DMS53 (cell line): ENCODE measurements around the gene EIPR1.
"Not testable (repeated sequence)": the region's sequence is repeated elsewhere in the genome, so short reads cannot be mapped to it uniquely, and the experiment has no call there.

ENCODE experiments used
- DNase-seq: peaks from one replicate; lab custom pipeline; 2025; lab: John Stamatoyannopoulos, UW

The EIPR1 gene

DNA sequence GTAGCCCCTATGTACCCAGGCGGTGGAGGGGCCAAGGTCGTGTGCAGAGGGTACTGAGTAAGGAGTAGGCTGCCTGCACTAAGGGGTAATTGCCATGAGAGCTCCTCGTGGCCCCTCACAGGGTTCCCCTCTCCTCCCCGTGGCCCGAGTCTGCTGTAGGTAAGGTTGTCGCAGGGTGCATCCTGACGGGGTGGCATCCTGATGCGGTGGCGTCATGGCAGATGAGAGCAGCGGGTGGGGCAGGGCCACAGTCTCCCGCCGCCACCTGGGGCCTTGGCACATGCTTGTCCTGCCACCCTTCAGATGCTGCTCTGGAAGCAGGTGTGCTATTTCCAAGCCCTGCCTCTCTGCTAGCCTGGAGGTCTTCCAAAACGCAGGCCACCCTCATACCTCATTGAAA lies 89.7 kb downstream of the EIPR1 start:
- no peak for DNase-seq

DNA sequence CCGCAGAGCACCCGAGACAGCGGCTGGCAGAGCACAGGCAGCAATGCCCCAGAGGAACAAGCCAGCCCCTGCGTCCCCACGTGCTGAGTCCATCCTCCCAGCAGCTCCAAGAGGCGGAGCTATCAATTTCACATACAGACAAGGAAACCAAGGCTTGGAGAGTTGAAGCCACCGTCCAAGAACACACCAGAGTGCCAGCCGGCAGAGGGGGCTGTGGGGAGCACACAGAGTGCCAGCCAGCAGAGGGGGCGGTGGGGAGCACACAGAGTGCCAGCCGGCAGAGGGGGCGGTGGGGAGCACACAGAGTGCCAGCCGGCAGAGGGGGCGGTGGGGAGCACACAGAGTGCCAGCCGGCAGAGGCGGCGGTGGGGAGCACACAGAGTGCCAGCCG lies 91.0 kb downstream of the EIPR1 start:
- not testable (repeated sequence) for DNase-seq

DNA sequence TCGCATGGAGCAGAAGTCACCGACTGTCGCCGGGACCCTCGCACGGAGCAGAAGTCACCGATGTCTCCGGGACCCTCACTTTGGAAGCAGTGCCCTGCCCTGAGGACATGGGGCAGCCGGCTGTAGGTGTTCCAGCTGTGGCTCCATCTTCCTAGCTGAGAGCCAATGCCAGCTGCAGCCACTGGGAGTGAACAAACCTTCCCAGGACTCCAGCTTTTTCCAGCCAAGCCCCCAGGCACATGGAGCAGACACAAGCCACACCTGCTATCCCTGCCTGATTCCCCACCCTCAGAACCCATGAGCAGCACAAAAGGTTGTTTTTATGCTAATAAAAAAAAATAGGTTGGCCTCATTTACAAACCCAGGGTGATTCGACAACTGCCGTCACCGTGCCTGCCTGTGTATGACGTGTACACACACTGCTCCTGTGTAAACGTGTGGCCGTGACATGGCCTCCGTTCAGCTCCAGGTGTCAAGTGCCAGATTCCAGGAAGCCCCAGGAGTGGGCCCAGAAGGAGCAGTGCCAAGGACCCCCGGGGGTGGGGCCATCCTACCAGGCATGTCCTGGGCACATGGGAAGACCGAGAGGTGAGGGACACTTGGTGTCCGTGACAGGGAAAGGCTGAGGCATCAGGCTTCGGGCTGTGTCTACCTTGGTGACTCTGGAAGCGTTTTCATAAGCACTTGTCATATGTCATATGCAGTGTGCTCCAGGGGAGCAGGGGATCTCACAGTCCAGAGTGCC lies 91.5 kb downstream of the EIPR1 start:
- no peak for DNase-seq

DNA sequence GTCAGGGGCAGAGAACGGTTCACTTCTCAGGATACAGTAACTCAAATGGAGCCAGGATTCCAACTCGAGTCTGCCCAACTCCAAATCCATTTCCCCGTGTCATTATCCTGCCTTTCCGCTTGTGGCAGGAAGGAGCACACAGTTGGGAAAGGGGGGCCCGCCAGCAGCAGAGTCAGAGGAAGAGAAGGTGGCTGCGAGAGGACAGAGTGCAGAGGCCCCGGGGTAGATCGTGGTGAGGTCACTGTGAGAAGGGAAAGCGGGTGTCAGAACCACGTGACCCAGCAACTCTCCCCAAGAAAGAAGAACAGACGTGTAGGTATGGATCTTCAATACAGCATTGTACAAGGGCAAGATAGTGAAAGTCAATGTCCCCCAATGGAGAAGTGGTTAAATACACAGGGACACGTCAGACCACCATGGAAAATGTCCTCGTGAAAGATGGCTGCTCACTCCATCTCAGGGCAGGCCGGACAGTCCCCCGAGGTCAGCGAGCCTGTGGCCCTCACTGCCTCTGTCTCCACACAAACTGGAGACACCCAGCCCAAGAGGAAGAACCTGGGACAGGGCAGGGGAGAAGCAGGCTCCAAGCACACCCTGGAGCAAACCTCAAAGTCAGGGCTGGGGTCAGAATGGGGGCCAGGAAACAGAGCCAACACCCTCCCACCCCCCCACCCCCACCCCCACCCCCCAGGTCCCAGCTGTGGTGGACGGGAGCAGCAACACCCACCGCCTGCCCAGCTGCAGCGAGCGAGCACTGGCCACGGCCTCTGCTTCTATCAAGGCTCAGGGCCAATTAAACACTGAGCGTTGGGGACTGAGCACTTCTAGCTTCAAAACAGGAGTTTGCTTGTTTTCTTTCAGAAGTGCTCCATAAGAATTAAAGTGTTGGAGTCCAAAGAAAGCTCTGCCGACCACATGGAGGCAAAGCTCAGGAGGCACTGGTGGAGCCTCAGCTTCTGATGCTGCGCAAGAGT lies 92.7 kb downstream of the EIPR1 start:
- DNase-seq, result no peak

DNA sequence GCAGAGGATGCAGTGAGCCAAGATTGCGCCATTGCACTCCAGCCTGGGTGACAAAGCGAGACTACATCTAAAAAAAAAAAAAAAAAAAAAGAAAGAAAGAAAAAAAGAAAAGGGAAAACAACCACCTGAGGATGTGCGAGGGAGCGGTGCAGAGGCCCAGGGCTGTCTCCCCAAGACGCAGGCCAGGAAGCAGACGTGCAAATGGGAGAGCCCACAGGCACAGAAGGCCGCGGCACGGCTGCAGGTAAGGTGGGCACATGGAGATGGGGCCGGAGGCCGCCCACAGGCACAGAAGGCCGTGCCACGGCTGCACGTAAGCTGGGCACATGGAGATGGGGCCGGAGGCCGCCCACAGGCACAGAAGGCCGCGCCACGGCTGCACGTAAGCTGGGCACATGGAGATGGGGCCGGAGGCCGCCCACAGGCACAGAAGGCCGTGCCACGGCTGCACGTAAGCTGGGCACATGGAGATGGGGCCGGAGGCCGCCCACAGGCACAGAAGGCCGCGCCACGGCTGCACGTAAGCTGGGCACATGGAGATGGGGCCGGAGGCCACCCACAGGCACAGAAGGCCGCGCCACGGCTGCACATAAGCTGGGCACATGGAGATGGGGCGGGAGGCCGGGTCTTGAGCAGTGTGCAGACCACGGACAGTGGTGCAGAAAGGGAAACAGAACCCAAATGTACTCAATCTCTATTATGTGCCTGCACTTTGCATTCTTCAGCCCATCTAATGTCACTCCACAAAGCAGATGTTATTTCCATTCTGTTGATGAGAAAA lies 93.6 kb downstream of the EIPR1 start:
- not testable (repeated sequence) for DNase-seq

DNA sequence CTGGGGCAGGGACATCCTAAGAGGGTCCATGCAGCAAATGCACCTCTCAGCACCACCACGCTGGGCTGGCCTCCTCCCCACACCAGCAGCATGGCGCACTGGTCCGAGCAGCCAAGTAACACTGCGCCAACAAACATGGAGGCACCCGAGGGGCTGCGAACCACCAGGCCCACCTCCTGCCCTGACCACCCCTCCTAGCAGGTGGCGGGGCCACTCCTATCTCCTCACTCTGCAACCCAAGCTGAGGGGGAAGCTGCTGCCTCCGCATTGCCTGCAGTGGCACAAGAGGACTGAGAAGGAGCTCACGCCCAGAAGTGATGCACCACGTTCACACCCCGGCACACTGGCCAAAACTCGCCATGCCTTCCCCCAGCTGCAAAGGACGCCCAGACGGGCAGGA lies 94.4 kb downstream of the EIPR1 start:
- no peak for DNase-seq

DNA sequence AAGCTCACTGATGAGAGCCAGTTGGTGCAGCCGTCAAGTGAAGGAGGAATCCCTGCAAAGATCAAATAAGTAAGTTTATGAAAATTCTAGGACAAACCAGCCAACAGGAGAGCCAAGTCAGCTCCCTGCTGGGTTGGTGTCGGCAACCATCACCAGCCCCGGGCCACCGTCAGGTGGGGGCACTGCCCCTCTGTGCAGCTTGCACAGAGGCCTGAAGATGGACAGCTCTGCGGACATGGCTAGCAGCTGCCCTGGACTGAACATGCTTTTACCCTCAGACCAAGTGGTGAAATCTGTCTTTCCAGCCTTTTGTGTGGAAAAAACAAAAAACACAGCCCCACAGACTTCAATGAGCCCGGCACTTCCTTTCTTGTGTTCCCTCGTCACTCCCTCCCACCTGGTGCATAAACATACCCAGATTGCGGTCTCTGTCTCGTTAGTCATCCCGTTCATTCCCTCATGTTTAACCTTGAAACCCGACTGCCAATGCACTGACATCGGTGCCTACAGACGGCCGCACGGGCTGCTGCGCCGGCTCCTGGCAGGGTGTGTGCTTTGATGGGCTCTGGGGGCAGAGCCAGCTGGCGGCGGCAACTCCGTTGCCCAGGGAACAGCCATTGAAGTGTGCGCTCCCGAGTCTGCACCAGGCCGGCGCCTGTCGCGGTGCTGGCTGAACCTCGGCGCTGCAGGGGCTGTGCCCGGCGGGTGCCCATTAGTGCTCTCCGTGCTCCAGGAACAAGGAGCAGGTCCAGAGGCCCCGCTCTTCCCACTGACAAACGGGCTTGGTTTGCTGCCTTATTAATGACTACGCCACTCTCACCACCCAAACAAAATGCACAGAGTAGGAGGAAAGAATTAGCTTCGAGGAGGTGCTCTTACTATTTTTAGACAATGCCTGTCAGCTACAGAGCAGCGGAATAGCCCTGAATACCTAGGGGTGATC lies 95.3 kb downstream of the EIPR1 start:
- no peak for DNase-seq

DNA sequence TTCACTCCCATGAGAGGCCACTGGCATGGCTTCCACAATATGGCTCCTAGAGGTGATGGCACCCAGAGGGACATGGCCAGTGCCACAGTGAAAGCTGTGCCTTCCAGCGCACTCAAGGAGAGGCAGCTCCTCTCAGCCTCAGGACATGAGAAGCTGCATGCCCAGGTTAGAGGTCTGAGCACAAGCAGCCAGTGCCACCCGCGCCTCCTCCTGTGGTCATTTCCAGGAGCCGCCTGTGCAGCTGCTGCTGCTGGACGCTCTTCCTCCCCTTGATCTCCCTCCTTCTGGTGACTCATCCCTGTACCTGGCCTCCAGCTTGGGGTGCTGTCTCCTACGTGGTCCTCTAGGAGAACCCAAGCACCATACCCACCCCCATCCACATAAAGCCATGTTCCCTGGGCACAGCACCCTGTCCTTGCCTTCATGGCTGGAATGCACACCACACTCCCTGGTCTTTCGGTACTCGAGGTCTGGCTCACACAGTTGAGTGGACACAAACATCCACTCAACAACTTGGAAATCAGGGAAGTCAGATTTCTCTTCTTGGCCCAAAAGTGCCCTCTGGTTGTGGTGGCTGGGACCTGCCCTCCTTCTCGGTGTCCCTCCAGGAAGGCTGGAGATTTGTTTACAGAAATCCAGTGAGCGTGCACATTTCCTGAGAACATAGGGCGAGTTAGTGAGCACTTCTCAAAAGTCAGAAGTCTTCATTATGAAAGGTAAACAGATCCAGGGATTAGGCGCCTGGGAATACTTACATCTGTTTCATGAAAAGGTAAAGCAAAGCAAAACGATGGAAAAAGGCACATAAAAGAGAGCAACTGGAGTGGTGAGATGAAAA lies 96.7 kb downstream of the EIPR1 start:
- DNase-seq, result no peak

DNA sequence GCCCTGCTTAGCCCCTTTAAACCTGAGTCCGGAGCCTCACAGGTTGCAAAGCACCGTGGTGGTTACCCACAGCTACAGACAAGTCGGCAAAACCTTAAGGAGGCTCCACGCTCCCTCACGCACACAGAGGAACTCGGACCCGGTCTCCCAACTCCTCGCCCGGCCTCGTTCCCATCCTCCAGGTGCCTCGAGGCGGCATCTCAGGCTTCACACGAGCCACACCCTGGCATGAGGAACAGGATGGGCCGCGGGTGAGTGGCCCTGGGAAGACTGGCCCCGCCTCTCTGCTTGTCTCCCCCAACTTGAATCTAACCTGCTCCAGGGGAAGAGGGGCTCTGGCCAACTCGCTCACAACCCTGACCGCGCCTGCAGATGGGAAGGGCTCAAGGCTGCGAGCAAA lies 97.4 kb downstream of the EIPR1 start:
- DNase-seq, result no peak

DNA sequence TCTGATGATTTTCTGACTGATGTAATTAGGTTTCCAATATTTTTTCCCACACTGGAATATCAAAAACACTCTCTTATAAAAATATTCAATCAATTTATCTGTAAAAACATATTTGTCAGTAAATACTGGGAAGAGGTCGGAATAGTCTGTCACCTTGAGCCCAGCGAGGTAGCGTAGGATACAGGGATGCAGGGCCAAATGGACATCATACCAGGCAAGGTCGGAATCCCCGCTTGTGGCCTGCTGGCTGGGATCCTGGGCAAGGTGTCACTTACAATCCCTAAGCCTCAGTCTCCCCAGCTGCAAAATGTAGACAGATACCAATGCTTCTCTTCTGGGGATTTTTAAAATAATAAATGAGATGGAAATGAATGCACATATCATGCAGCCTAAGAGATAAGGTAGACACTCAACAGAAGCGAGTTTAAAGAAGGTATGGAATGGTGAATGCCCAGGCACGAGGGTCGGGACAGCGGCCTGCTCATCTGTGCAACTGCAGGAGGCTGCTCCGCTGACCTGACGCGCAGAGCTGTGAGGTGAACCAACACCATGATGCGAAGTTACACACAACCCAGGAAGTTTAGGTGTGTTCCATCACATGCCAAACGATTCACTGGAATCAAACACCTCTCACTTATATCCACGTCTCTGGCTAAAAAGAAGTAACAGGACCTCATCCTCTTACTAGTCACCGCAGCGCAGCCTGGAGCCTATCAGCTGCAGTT lies 98.2 kb downstream of the EIPR1 start:
- DNase-seq, result no peak

DNA sequence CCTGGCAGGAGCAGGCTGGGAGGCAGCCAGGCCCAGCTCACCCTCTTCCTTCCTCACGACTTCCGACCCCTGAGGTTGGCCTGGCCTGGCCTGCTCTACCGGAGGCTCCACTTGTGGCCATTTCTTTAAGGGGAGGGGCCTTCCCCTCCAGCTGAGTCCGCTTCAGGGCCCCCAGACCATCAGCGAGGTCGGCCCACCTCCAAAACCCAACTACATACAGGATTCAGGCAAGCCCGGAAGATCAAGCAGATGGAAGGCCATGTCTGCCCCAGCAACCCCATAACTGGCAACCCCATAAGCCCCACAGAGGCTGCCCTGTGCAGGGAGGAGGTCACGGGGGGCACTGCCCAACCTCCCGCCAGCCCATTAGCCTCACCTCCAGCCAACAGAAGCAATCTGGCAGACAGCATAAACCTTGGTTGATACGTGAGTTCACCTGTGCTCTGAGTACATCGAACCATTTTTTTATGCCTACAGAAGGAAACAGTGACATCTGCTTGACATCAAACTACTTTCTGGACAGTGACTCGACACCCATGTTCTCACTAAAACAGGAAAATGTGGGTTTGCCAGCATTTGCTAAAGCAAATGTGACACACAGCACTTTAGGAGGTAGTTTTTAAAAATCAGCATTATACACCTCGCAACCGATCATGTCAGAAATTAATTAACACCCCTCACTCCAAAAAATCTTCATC lies 98.9 kb downstream of the EIPR1 start:
- no peak for DNase-seq

DNA sequence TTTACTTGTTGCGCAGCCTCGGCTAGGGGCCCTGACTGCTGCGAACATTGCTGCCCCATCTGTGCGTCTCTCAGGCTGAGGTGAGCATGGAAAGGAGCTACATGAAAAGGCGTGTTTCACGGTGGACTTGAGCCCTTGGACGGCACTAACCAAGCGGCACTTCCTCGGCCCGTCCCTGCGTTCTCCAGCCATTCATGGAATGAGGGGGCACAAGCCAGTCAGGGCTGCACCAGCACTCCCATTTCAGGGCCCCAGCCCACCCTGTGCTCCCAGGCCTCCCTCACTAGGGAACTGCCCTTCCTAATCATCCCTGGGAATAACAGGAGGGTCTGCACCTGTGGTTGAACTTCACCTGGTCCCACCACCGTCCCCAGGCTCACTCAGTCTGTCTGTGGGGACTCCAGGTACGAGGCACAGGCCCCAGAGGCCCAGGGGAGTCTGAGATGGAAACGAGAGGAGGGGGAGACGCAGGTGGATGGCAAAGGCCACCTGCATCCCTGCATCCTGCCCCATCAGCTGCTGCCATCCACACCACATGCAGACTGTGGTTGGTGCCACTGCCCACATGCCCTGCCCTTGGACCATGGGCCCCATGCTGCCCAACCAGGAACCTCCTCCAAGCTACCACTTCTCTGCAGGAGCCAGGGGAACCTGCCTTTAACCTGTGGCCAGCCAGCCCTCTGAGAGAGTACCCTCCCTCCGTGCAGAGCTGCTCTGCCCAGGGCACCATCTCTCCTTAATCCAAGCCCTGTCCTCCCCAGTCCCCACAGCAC lies 99.7 kb downstream of the EIPR1 start:
- DNase-seq, result no peak

DNA sequence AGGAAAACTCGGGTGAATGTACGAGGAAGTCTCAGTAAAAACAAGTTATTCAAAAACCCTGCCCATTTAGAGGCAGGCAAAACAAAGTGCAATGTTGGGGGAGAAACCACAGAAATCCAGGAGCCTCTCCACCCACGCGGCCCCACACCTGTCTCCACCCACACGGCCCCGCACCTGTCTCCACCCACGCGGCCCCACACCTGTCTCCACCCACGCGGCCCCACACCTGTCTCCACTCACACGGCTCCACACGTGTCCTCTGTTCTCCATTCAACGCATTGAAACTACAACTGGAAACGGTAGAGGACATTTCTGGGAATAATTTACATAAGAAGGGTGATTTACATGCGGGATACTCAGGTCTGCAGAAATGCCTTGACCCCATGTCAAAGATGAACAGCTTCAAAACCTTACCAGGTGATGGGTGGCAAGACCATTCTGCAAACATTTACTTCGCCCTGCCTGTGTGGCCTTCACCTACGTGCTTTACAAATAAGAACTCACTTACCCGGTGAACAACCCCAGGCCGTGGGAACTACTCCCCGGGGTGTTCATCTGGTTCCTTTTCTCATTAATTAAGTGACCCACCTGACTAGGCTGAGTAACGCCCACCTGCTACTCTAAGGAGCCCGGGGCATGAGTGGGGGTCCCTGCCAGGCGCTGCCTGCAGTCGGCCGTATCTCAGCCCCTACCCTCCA lies 100.4 kb downstream of the EIPR1 start:
- no peak for DNase-seq

DNA sequence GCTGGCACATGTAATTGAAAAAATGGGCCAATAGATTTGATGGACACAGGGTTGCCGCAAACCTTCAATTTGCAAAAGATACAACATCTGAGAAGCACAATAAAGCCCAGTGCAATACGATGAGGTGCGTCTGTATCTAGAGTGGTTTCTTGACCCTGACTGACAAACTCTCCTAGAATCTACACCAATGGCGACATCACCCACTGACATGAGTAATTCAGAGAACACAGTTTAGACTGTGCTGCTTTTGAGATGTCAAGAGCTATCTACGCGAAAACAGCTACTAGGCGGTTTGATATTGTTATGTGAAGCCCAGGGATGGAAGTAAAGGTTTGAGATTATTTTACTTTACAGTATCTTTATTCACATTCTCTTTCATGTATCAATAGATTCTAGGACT lies 104.9 kb downstream of the EIPR1 start:
- DNase-seq, result no peak

DNA sequence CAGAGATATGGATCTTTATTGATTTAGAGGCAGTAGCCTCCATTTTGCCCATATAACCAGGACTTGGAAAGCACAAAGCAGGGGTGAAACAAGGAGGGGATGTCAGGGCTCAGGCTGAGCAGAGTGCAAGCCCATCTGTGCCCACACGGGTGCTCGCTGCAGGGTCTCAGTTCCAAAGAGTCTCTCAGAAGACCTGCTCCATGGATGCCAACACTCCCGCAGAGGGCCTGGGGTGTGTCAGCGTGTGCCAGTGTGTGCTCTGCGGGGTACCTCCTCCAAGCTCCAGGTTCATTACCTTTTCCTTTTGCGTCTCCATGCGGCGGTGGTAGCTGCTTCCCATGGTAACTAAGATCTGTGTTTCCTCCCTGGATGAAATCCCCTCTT lies 107.5 kb downstream of the EIPR1 start:
- no peak for DNase-seq

DNA sequence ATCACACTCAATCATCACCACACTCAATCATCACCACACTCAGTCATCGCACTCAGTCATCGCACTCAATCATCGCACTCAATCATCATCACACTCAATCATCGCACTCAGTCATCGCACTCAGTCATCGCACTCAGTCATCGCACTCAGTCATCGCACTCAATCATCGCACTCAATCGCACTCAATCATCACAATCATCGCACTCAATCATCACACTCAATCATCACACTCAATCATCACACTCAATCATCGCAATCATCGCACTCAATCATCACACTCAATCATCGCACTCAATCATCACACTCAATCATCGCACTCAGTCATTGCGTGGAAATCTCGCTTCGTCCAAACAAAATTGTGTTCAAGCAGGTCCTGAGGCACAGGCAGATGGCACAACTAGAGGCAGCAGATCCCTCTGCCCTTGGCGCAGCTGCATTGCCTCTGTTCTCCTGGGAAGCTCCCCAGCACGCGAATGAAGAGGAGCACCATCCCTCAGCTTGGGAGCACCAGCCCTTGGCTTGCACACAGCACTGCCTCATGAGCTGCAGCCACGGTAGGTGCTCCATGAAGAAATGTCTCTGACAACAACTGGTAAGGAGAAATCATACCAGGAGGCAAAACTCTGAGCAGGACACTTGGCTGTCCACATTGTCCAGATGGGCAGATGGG lies 108.1 kb downstream of the EIPR1 start:
- no peak for DNase-seq

DNA sequence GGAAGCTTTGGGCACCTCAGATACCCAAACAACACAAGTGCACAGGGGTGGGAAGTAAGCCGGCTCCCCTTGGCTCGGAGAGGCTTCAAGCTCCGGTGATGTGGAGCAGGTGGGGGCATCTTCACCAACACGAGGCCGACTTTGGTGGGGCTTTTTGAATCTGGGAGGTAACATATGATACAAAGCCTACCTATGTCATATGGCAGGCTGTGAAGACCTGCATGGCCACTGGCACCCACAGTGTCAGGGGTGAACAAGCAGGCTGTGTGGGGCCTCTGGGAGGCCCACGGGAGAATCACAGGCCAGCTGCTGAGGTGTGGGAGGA lies 109.0 kb downstream of the EIPR1 start:
- DNase-seq, result no peak
